Liver (tissue), 3 donors: ENCODE results near the gene WFS1.

Experiments used
- ATF3 ChIP-seq: IDR thresholded peaks from 2 replicates; pipeline ENCODE4 v1.6.1; 2016; ENCODE audit warnings: antibody characterized with exemption
- CTCF ChIP-seq: fragments of 150-350 bp; IDR thresholded peaks from 2 replicates; pipeline ENCODE4 v1.5.1; 2017; ENCODE audit warnings: improper control_type of control experiment, low read depth, low read length; ENCODE audit not compliant: missing input control
- RAD21 ChIP-seq, 2 donors: IDR thresholded peaks; 2 replicates each; pipeline ENCODE4 v1.6.1; 2016; ENCODE audit warnings: antibody characterized with exemption in 2 of 2, mild to moderate bottlenecking in 2 of 2
- TAF1 ChIP-seq: conservative IDR thresholded peaks from 2 replicates; pipeline ENCODE4 v1.6.1; 2016; ENCODE audit warnings: antibody characterized with exemption, mild to moderate bottlenecking
- TF ChIP-seq, protein P1 (sequence below): IDR thresholded peaks from 2 replicates; pipeline ENCODE4 v1.6.1; 2016; ENCODE audit warnings: antibody characterized with exemption
- donor health status: healthy.
- donor health status: healthy.

GRCh38 chr4:6303943-6304342, 34.3 kb downstream of the WFS1 start:
- TF ChIP-seq ATF3 = no peak
- no peak for TF ChIP-seq RAD21 (IDR thresholded peaks at IDR 0.05)
- TF ChIP-seq TAF1 = no peak
- no peak for TF ChIP-seq CTCF
- TF ChIP-seq, protein P1, sequence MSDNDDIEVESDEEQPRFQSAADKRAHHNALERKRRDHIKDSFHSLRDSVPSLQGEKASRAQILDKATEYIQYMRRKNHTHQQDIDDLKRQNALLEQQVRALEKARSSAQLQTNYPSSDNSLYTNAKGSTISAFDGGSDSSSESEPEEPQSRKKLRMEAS = no peak
